DMS53 (cell line): Measurements from ENCODE around the gene PSMA7.

Experiments used
- DNase-seq: peaks from one replicate; lab custom pipeline; 2025; lab: John Stamatoyannopoulos, UW

The PSMA7 gene

DNA sequence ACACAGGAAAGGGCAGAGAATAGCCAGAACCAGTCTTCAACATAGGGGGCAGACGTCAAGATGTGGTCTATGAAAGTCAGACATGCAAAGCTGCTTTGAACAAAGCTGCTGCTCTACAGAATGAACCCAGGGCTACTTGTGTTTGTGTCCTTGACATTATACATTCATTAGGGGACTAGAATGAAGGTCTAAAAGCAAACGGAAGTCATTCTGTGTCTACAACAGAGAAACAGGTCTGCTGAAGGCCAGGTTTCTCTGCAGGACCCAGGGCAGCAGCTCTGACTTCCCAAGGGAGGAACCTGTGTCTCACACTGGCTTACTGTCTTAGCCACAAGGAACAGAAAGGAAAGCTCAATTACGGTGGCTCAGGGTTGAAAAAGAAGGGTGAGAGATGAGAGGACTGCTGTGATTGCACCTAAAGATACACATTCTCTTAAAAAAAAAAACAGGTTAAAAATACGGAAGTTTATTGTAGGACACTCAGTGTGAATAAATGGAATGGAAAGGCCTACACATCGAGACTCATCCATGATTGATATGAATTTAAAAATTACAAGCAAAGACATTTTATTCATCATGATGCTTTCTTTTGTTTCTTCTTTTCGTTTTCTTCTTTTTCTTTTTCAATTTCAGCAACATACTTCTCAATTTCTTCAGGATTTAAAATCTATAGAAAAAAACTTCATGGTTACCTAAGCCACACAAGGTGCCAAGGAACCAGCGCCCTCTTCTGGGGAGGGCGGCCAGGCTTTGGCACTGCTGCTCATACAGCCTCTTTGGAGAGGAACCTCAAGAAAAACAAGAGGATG lies 6.7 kb downstream of the PSMA7 start:
- peak; percentile 88 for DNase-seq

- no peak for DNase-seq
Observed at GRCh38 chr20:62135573-62136266, 7.5 kb downstream of the PSMA7 start.

DNA sequence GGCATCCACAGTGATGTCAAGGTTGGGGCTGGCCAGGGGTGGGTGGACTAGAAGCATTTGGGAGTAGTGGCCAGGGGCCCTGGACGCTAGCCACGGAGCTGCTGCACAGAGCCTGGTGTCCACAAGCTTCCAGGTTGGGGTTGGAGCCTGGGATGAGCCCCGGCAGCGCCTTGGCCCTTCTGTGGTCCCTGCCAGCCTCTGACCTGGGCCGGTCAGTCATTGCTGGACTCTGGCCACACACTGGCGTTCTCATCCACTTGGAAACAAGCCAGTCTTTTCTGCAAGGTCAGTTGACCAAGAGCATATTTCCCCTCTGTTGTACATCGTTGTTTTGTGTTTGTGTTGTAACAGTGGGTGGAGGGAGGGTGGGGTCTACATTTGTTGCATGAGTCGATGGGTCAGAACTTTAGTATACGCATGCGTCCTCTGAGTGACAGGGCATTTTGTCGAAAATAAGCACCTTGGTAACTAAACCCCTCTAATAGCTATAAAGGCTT lies 8.4 kb downstream of the PSMA7 start:
- DNase-seq: no peak

DNA sequence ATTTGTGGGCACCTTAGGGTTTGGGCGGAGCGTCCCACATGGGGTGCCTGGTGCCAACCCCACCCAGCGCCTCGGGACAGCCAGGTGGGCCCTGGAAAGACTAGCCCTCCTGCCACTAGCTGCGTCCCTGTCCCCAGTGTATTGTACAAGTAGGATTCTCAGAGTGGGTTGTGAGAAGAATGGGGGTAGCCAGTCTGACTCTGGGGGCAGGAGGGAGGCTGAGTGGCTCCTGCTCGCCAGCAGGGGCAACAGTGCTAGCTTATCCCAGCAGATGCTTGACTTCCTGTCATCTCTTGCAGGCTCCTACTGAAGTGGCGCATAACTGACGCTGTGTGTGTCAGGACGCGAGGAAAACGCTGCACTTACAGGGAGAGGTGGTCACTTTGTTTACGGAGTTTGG lies 9.3 kb downstream of the PSMA7 start:
- no peak for DNase-seq

- DNase-seq: no peak
Observed at GRCh38 chr20:62133051-62133845, 9.9 kb downstream of the PSMA7 start.

DNA sequence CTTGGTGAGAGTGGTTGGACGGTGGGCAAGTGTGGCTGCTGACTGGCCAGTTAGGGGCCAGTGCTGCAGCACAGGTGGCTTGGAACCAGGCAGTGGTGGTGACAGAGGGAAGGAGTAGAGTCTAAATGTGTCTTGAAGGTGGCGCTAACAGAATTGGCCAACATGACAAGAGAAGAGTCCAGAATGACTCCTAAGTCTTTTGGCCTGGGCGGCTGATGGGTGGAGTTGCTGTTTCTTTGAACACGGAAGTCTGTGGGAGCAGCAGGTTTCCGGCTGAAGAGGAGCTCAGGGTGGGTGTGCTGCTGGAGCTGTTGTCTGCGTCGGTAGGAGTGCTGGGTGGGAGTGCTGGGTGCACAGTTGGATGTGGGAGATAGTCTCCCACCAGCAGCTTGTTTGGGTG lies 10.8 kb downstream of the PSMA7 start:
- no peak for DNase-seq

DNA sequence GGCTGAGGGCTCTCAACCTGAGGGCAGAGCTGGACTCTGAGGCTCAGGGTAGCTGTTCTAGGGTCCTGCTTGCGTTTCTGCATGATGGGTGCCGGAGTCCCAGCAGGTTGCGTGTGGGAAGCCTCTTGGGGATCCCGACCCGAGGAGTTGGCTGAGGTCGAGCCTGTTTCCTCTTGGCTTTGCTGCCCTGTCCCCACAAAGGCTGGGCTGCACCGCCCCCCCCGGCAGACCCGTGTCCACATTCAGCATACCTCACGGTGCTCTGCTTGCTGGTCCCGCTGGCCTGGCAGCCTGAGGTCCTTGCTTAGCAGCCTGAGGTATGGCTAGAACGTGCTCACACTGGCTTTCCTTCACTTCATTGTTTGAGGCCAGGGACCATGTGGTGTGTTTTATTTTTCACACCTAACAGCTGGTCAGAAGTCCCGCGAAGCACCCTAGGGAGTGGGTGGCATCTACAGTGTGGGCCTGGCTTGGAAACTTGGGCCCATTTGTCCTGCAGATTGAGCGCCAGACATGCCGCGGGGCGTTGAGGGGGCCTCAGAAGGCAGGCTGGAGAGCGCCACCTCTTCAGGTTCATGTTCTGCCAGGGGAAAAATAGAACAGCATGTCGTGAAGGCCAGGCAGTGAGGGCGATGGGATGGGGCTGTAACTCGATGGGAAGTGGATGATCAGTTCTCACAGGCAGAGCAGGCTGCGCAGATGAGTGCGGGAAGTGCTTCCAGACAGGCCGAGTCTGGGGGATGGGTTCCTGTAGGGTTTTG lies 11.5 kb downstream of the PSMA7 start:
- DNase-seq: no peak

DNA sequence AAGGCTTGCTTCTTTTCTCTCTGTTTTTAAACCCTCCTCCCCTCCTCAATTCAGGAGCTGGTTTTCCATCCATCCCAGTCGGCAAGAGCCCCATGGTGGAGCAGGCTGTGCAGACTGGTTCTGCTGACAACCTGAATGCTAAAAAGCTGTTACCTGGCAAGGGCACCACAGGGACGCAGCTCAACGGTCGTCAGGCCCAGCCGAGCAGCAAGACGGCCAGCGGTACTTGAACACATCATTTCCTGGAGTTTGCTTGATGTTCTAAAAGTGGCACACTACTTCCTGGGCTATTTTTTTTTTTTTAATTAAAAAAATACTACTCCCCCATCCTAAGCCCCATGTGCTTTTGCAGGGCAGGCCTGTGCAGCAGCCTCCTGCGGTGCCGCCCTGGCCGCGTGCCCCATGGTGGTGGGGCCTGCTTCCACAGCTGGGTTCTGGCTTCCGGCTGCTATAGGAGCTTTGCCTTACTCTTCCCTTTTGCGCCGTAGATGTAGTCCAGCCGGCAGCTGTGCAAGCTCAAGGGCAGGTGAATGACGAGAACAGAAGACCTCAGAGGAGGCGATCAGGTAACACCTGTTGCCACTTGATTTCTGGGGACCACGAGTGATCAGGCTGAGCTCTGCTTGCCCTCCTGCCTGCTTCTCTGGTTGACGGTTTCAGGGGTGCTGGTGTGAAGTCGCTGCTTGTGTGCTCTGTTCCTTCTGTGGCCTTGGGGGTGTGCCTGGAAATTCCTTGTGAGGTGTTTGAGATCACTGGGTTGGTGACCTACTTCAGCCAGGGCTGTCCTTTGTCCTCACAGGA lies 13.3 kb downstream of the PSMA7 start:
- DNase-seq: peak; percentile 38

- no peak for DNase-seq
Observed at GRCh38 chr20:62128502-62128901, 14.7 kb downstream of the PSMA7 start.

DNA sequence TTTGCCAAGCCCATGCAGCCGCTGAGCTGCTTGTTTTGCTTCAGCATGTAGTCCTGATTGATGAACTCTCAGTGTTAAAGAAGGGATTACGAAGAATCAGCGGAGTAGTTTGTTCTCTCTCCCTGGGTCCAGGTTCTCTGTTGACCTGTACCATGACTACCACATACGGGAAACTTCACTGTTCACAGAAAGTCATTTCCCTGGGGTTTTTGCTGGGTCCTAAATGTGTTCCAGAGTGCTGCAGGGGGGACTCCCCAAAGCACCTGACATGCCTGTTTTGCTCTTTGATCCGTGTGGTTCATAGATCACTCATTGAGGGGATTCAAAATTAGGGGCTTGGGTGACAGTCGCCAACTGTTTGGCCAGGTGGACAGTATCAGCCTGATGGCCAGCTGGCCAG lies 15.4 kb downstream of the PSMA7 start:
- no peak for DNase-seq

DNA sequence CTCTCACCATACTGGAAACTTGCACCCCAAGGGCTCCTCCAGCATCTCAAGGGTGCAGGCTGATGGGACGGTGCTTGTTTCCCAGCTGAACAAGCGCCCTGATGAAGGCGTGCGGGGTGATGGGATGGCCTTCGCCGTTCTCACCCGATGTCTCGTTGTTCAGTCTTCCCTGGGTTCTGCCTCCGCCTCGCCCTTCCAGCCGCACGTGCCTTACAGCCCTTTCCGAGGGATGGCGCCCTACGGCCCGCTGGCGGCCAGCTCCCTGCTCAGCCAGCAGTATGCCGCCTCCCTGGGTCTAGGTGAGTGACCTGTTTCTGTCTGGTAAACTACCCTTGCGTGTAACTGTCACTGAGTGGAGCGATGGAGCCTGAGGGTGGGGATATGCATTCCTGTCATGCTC lies 17.1 kb downstream of the PSMA7 start:
- no peak for DNase-seq

DNA sequence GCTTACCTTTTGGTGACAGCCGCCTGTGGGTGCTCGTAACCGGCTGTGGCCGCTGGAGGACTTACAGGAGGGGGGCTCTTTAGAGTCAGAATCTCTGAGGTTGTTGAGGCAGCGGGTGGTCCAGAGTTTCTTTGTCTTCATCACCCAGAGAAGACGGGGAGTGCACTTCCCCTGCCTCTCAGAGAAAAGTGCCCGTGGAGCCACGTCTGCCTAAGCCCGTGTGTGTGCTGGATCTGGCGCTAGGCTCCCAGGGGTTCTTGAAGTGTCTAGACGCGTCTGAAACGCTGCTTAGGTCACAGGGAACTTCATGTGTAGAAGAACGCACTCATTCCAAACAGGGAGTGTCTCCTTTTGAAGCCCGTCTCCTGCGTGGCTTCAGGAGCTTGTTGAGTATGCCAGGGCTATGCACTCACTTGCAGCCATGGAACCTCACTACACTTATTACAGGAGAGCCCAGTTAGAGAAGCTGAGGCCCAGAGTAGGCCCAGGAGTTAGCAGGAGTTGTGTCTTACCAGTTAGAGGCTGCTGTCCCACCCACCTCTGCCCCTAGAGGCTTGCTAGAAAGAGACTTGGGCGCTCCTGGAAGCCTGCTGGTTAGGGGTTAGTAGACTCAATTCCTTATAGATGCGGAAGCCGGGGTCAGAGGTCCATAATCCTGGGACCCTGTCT lies 19.6 kb downstream of the PSMA7 start:
- DNase-seq: no peak

GRCh38 chr20:62122654-62123449 lies 20.3 kb downstream of the PSMA7 start:
- peak; percentile 82 for DNase-seq

GRCh38 chr20:62121776-62122653 lies 21.2 kb downstream of the PSMA7 start, which contains the start of gene LSM14B:
Gene LSM14B, plus strand, starts transcription at chr20:62122475. Its CDS starts 192 bp downstream, at chr20:62122667.
- peak; percentile 98 for DNase-seq

DNA sequence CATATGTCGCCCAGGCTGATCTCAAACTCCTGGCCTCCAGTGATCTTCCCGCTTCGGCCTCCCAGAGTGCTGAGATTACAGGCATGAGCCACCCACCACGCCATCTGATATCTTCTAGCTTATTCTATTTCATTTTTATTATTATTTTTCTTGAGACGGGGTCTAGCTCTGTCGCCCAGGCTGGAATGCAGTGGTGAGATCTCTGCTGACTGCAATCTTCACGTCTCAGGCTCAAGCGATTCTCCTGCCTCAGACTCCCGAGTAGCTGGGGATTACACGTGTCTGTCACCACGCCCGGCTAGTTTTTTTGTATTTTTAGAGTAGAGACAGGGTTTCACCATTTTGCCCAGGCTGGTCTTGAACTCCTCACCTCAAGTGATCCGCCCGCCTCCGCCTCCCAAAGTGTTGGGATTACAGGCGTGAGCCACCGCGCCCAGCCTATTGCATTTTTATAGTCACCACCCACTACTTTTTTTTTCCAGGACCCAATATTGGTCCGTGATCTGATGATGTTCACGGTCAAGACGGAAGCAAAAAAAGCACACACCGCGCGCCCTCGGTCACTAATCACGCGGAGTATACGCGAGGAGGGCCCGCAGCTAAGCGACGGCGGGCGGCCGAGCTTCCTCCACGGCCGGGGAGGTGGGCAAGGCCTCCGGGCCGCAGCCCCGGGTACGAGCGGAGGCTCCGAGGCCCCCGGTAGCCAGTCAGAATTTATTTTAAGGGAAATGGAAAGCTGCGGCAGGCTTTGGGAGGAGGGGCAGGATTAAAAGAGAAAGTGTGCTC lies 22.0 kb downstream of the PSMA7 start:
- DNase-seq: peak; percentile 94

DNA sequence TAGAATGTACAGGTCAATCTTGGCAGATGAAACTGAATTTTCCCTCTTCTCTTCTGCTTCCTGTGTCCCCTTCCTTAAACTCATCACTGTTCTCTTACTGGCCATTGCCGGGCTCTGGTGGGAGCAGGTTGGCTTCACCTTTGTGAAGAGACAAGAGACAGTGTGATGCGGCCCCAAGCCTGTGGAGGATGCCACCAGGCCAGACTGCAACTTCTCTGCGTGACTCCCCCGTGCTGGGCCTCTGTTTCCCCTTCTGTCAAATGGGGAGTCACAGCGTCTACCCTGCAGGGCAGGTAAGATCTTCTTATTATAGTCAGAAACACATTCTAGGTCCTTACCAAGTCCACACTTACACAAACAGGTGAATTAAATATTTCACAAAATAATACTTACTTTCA lies 22.8 kb downstream of the PSMA7 start:
- no peak for DNase-seq

GRCh38 chr20:62119591-62120364 lies 23.4 kb downstream of the PSMA7 start:
- peak; percentile 26 for DNase-seq
